Adrenal gland (tissue), 12 donors: ENCODE data around the gene CPSF7. TPM values are rescaled to one million over a fixed set of nuclear protein-coding genes. Genes with fewer than 3 reads are reported as not detected.
"Not testable (repeated sequence)": the region's sequence is repeated elsewhere in the genome, so short reads cannot be mapped to it uniquely, and the experiment has no call there.

ENCODE experiments used
- DNase-seq, 7 donors: peaks; one replicate each; pipeline ENCODE4 v3.0.0-alpha.2; 2019 to 2020
- H3K27ac ChIP-seq, 5 donors: fragments of 200-600 bp; sonication (generic) in 4 of 5; 1 replicate in 3 of 5; 2 replicates in 2 of 5; pipeline versions ENCODE4 v1.5.1 to v1.8.0; 2016 to 2020; ENCODE audit warnings: mild to moderate bottlenecking in 1 of 5
- H3K27me3 ChIP-seq: fragments of 200-600 bp; 2 replicates; pipeline ENCODE4 v1.8.0; 2021
- H3K36me3 ChIP-seq, 2 donors: fragments of 200-600 bp; replicated peaks in 1 of 2; 1 replicate in 1 of 2; 2 replicates in 1 of 2; pipeline versions ENCODE4 v1.5.1 to v1.8.0; 2018 to 2022
- H3K4me1 ChIP-seq, 2 donors: fragments of 200-600 bp; replicated peaks in 1 of 2; 1 replicate in 1 of 2; 2 replicates in 1 of 2; pipeline versions ENCODE4 v1.5.1 to v1.8.0; 2018 to 2021
- H3K4me3 ChIP-seq, 4 donors: fragments of 200-600 bp; sonication (generic) in 3 of 4; one replicate each; pipeline ENCODE4 v1.5.1; 2016 to 2018
- H3K9me3 ChIP-seq, 3 donors: fragments of 200-600 bp; sonication (generic) in 1 of 3; replicated peaks in 1 of 3; 1 replicate in 2 of 3; 2 replicates in 1 of 3; pipeline versions ENCODE4 v1.5.1 to v1.8.0; 2016 to 2021
- POLR2A ChIP-seq, 2 donors: fragments of 450-650 bp; IDR thresholded peaks; one replicate each; pipeline ENCODE4 v1.6.1; 2017; ENCODE audit warnings: antibody characterized with exemption in 2 of 2, mild to moderate bottlenecking in 2 of 2, moderate library complexity in 1 of 2
- WGBS, 4 donors: extraction: QIAGEN DNeasy Blood & Tissue Kit in 2 of 4; methylation state at CpG; one replicate each; pipeline versions ENCODE4 v1.1.5 to v1.1.7; 2013 to 2017; 5-methylcytosine and 5-hydroxymethylcytosine counted together
- intact Hi-C, 2 donors: fragments of 100-400 bp; cut with DNase I; formaldehyde crosslinking; loops; one replicate each; pipeline versions ENCODE4 v1.14.1 to v1.15.0; 2022 to 2023
- polyA plus RNA-seq, 3 donors: library from polyadenylated mRNA; stranded (reverse); fragments of 200-250 nt in 2 of 3; fragments of 350-450 nt in 1 of 3; fragmentation: Illumina TruSeq in 1 of 3; extraction: RNeasy Lipid Tissue Mini Kit (QIAGEN cat#74804) in 1 of 3; gene quantifications; one replicate each; pipeline ENCODE4 v1.2.3, GENCODE V29; 2013 to 2014
- total RNA-seq, 9 donors: library from RNA; depleted of rRNA in 4 of 9; stranded (reverse); fragments of >200 nt in 4 of 9; fragments of 120-200 nt in 1 of 9; fragmentation: NEBNext Ultra II Directional in 1 of 9; extraction: Animal tissue kit (Norgen Biotek cat#: 25700) in 1 of 9; gene quantifications; one replicate each; pipeline versions ENCODE4 v1.1.0 to v1.2.4, GENCODE V29; 2013 to 2023
- TF ChIP-seq, protein P1 (sequence below), 6 experiments: fragments of 450-650 bp in 4 of 6; fragments of 200-600 bp in 2 of 6; sonication (generic) in 1 of 6; IDR thresholded peaks; 1 replicate in 5 of 6; 2 replicates in 1 of 6; pipeline versions ENCODE4 v1.5.1 to v1.8.0; 2016 to 2021; ENCODE audit warnings: antibody characterized with exemption in 6 of 6, mild to moderate bottlenecking in 2 of 6, moderate library complexity in 1 of 6
- donor health status: healthy with polysubstance abuse.
- donor health status: Bipolar disorder and iron deficiency.
- donor health status: DM: yes; HTN: yes; CAD: no.
- donor health status: DM: no; HTN: no; CAD: no.
- donor health status: DM: no; HTN: no; CAD: no.
- donor health status: DM: yes; HTN: yes; CAD: no.

CPSF7 gene
- total and polyA plus RNA-seq, 12 donors: 24.6 to 93.5 (median 71.9) TPM

DNA sequence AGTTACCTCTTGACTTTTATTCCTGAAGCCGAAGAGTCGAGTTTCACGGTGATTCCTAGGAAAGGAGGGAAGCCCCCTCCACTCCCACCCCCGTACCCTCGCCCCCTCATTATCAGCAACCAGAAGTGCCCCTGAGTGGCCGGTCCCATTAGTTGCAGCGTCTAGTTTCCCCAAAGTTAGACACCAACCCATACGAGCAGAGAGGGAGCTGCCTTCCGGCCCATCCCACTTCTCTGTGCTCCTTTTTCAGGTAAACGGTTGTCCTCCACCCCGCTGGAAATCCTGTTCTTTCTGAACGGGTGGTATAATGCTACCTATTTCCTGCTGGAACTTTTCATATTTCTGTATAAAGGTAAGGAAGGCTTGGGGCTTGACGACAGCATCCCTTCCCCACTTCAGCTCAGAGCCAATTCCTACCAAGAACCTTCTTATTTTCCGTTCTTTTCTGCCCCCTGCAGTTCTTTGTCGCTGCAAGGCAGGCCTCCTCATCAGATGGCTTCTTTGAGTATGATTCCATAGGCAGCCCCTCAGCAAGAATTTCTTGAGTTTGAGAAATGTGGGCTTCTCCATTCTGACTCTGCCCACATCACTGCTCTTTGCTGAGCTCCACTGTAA lies 36.7 kb downstream of the CPSF7 start:
- peak overlapping the region in 4 of 5 donors; percentile 29 to 87 (median 66) for H3K27ac ChIP-seq
- no peak for TF ChIP-seq POLR2A (IDR thresholded peaks at IDR 0.05)
- TF ChIP-seq, protein P1, sequence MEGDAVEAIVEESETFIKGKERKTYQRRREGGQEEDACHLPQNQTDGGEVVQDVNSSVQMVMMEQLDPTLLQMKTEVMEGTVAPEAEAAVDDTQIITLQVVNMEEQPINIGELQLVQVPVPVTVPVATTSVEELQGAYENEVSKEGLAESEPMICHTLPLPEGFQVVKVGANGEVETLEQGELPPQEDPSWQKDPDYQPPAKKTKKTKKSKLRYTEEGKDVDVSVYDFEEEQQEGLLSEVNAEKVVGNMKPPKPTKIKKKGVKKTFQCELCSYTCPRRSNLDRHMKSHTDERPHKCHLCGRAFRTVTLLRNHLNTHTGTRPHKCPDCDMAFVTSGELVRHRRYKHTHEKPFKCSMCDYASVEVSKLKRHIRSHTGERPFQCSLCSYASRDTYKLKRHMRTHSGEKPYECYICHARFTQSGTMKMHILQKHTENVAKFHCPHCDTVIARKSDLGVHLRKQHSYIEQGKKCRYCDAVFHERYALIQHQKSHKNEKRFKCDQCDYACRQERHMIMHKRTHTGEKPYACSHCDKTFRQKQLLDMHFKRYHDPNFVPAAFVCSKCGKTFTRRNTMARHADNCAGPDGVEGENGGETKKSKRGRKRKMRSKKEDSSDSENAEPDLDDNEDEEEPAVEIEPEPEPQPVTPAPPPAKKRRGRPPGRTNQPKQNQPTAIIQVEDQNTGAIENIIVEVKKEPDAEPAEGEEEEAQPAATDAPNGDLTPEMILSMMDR (IDR thresholded peaks at IDR 0.05): peak in 3 of 6 experiments; percentile 5 to 13 (median 7)
- peak overlapping the region in 3 of 4 donors; percentile 64 to 88 (median 76) for H3K4me3 ChIP-seq
- H3K36me3 ChIP-seq: peaks cover 0 to 25% of the 10 kb centered on the region in 2 donors
- peak in 2 of 7 donors; percentile 9 to 47 for DNase-seq
- 2 to 4% (median 2%) methylated on average over 12 to 15 of the region's 15 CpGs for WGBS, 4 donors
- H3K9me3 ChIP-seq: no peaks in the 10 kb centered on the region
- intact Hi-C loops: no loop called here
- H3K27me3 ChIP-seq: no peaks in the 10 kb centered on the region
- peaks cover 7 to 13% of the 10 kb centered on the region in 2 donors for H3K4me1 ChIP-seq

DNA sequence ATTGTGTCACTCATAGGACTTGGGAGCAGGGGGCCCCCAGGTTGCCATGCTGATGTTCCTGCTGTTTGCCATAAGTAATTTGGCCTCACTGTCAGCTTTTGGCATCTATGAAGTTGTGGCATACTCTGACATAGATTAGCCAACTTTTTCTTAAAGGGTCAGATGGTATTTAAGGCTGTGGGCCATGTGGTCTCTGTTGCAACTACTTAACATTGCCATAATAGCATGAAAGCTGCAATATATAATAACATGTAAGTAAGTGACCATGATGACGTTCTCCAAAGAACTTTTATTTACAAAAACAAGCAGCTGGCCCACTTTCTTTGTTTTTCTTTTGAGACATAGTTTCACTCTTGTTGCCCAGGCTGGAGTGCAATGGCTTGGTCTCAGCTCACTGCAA lies 39.6 kb downstream of the CPSF7 start:
- Histone ChIP-seq H3K27me3 (no peaks in the 10 kb centered on the region), H3K9me3 (no peaks in the 10 kb centered on the region), H3K4me3 (no peak overlapping the region), H3K36me3 (peaks cover 0 to 8% of the 10 kb centered on the region in 2 donors), H3K27ac (no peak overlapping the region), H3K4me1 (peaks cover 7 to 18% of the 10 kb centered on the region in 2 donors)
- no peak for DNase-seq
- intact Hi-C loops: no loop called here
- WGBS, 4 donors: 68 to 90% (median 84%) methylated on average over 1 of the region's 1 CpG
- TF ChIP-seq, protein P1 (IDR thresholded peaks at IDR 0.05): no peak
- no peak for TF ChIP-seq POLR2A (IDR thresholded peaks at IDR 0.05)

DNA sequence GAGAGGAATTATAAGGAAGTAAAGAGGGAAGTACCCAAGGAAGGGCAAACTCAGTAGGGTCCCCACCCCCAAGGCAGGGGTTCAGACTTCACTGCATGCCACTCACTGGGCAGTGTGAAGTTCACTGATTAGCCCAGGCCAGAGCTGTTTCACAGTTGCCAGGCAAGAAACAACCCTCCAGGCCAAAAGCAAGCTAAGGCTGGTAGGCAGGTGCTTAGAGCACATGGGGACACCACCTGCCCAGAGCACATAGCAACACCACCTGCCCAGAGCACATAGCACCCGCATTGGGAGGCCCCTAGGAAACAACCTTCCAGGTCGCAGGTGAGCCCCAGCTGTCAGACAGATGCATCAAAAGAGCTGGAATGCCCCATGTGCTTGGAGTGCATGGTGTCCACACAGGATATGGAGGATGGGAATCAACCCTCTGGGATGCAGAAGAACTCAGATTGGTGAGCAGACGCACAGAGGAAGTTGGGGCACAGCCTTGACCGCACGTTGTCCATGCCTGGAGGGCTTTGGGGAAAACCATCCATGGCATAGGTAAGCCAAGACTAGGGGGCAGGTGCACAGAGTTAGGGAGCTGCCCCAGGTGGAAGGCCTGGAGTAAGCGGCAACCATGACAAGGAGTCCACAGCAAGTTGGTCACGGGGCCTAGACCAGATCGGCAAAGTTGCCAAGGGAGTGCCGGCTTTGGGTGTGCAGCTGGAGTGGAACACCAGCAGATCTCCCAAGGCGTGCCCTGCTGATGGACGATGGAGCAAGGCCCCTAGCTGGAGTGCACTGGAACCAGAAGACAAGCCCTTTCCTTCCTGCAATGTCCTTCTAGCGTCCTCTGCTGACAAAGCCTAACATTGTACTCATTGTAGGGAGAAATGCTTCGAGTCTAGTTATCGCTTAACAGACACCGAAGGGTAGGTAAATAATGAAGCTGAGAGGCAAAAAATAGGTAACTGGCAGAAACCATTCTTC lies 45.2 kb downstream of the CPSF7 start:
- no peaks in the 10 kb centered on the region for H3K36me3 ChIP-seq
- TF ChIP-seq, protein P1 (IDR thresholded peaks at IDR 0.05): peak in 5 of 6 experiments; percentile 30 to 76 (median 52)
- no peak for TF ChIP-seq POLR2A (IDR thresholded peaks at IDR 0.05)
- DNase-seq: peak in 5 of 7 donors; percentile 49 to 70 (median 63)
- H3K27ac ChIP-seq: no peak overlapping the region
- H3K9me3 ChIP-seq: no peaks in the 10 kb centered on the region
- 67 to 87% (median 81%) methylated on average over 6 to 15 of the region's 15 CpGs for WGBS, 4 donors
- peaks cover 0 to 5% of the 10 kb centered on the region in 2 donors for H3K4me1 ChIP-seq
- intact Hi-C loops: loop anchor here (2.0 to 10.0 kb wide), 3 partner anchors 48 to 130 kb away; no protein-coding TSS in a partner anchor
- H3K4me3 ChIP-seq: no peak overlapping the region
- H3K27me3 ChIP-seq: no peaks in the 10 kb centered on the region

DNA sequence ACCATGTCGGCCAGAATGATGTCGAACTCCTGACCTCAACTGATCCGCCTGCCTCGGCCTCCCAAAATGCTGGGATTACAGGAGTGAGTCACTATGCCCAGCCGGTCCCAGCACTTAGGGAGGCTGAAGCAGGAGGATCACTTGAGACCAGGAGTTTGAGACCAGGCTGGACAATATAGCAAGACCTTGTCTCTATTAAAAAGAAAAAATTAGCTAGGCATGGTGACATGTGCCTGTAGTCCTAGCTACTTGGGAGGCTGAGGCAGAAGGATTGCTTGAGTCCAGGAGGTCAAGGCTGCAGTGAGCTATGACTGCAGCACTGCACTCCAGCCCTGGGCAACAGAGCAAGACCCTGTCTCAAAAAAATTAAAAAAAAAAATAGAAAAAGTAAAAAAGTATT lies 45.9 kb downstream of the CPSF7 start:
- not testable (repeated sequence) for H3K4me3 ChIP-seq, H3K36me3 ChIP-seq, H3K27ac ChIP-seq, DNase-seq, H3K27me3 ChIP-seq, H3K4me1 ChIP-seq, H3K9me3 ChIP-seq
- intact Hi-C loops: loop anchor here (2.0 to 10.0 kb wide), 2 partner anchors 47 to 129 kb away; no protein-coding TSS in a partner anchor
- WGBS, 4 donors: 94 to 98% (median 96%) methylated on average over 3 to 5 of the region's 5 CpGs
